ENCODE measurements around the gene TENM3. TPM values are rescaled to one million over a fixed set of nuclear protein-coding genes. Genes with fewer than 3 reads are reported as not detected.

The TENM3 gene
- total and polyA plus RNA-seq, 2 of the 8 experiments (the other 6 are each of a cell fraction or from before 2014, with no cell fraction given), result 36.9 to 69.3 TPM

GRCh38 chr4:182600856-182601255, 357.7 kb downstream of the TENM3 start:
- Histone ChIP-seq H3K4ac (replicated peaks; ENCODE audit: insufficient read length, low read depth, low read length) (no peak overlapping the region), H3K4me2 (ENCODE audit: insufficient read depth in 1 of 2, low read depth in 2 of 2, low read length in 2 of 2) (no peak overlapping the region), H4K5ac (ENCODE audit: insufficient read length, low read depth, low read length) (no peak overlapping the region), H3K27me3 (replicated peaks in 1 of 4; ENCODE audit: control insufficient read depth in 3 of 4, extremely low read depth in 1 of 4, insufficient read depth in 3 of 4, low read length in 3 of 4) (peaks cover 0 to 2% (median 0%) of the 10 kb centered on the region in 4 experiments; a peak in 1 of 7 replicates), H3K27ac (ENCODE audit: low read depth, low read length) (no peak overlapping the region), H4K20me1 (replicated peaks in 1 of 2; ENCODE audit: control insufficient read depth in 1 of 2, insufficient read depth in 2 of 2, low read length in 2 of 2) (no peaks in the 10 kb centered on the region), H3K23me2 (ENCODE audit: low read depth, low read length) (no peaks in the 10 kb centered on the region), H3K9me3 (ENCODE audit: insufficient read depth in 2 of 2, low read depth in 1 of 2, low read length in 1 of 2) (no peaks in the 10 kb centered on the region), H3K36me3 (ENCODE audit: control insufficient read depth in 2 of 4, insufficient read depth in 4 of 4, low read length in 3 of 4) (peaks cover 0 to 6% (median 4%) of the 10 kb centered on the region in 4 experiments; a peak in 3 of 8 replicates), H3K18ac (ENCODE audit: extremely low read depth, low read length) (no peak overlapping the region), H3K9ac (replicated peaks in 1 of 4; ENCODE audit: extremely low read depth in 1 of 4, low read depth in 3 of 4, low read length in 3 of 4) (no peak overlapping the region), H3K14ac (ENCODE audit: insufficient read length) (no peak overlapping the region), H2BK120ac (replicated peaks; ENCODE audit: low read depth, low read length) (no peak overlapping the region), H3K56ac (replicated peaks; ENCODE audit: insufficient read length, low read depth, low read length) (no peak overlapping the region), H3K4me1 (replicated peaks in 1 of 4; ENCODE audit: control insufficient read depth in 3 of 4, insufficient read depth in 4 of 4, low read length in 3 of 4) (no peaks in the 10 kb centered on the region), H4K91ac (replicated peaks; ENCODE audit: insufficient read length, low read length) (no peak overlapping the region), H2AK5ac (ENCODE audit: low read depth, low read length) (no peak overlapping the region), H2BK15ac (ENCODE audit: low read length) (no peak overlapping the region), H2BK20ac (ENCODE audit: low read length) (no peak overlapping the region), H3K23ac (ENCODE audit: insufficient read length) (no peak overlapping the region), H2BK12ac (ENCODE audit: low read depth, low read length) (no peak overlapping the region), H3K79me2 (ENCODE audit: control insufficient read depth in 1 of 2, insufficient read depth in 2 of 2, low read length in 2 of 2) (no peaks in the 10 kb centered on the region; a peak in 1 of 4 replicates), H2BK5ac (ENCODE audit: low read depth, low read length) (no peak overlapping the region), H4K8ac (ENCODE audit: extremely low read depth, insufficient read depth, low read length) (no peak overlapping the region; the same call in 1 of the 2 replicates), H3K4me3 (ENCODE audit: extremely low read depth in 1 of 4, insufficient read depth in 2 of 4, low read depth in 3 of 4, low read length in 4 of 4) (no peak overlapping the region), H3K79me1 (ENCODE audit: low read depth, low read length) (no peaks in the 10 kb centered on the region), H2AFZ (ENCODE audit: low read length) (no peak overlapping the region)
- ChIA-PET POLR2A (ENCODE audit: partially characterized antibody) (no interaction called here), CTCF (ENCODE audit: partially characterized antibody) (interaction anchor here (1.1 kb wide), 1 partner anchor 8 kb away, joined by 3 read pairs; no protein-coding TSS in a partner anchor)
- FAIRE-seq, result no peak
- 83% methylated on average over 8 of the region's 8 CpGs; no CpG with 5 or more reads in 1 of the 2 experiments for WGBS, 2 experiments (ENCODE audit: extremely low coverage in 1 of 2, insufficient coverage in 1 of 2, insufficient read length in 1 of 2, insufficient replicate concordance in 2 of 2, low coverage in 1 of 2, low lambda C conversion rate in 2 of 2, missing lambda C conversion rate in 1 of 2)
- no peak for DNase-seq (ENCODE audit: low read depth in 1 of 2, low spot score in 2 of 2)
- TF ChIP-seq CREB1 (IDR thresholded peaks at IDR 0.05), result no peak
- TF ChIP-seq BCL11A (IDR thresholded peaks at IDR 0.05; ENCODE audit: low read depth in 2 of 2, low read length in 2 of 2), result no peak
- TF ChIP-seq ATF2 (IDR thresholded peaks at IDR 0.05; ENCODE audit: low read length), result no peak
